Mucosa of stomach (tissue), 1 donor: ENCODE results near the gene SPRR2D.
"Not testable (repeated sequence)": the region's sequence is repeated elsewhere in the genome, so short reads cannot be mapped to it uniquely, and the experiment has no call there.

Source experiments
- H3K27me3 ChIP-seq: one replicate; pipeline ENCODE4 v1.7.0; 2013; ENCODE audit warnings: mild to moderate bottlenecking, low read length; ENCODE audit not compliant: control insufficient read depth, insufficient read depth
- H3K36me3 ChIP-seq: one replicate; pipeline ENCODE4 v1.7.0; 2013; ENCODE audit warnings: low read length; ENCODE audit not compliant: control insufficient read depth, insufficient read depth
- H3K4me1 ChIP-seq: one replicate; pipeline ENCODE4 v1.7.0; 2013; ENCODE audit warnings: mild to moderate bottlenecking, low read length; ENCODE audit not compliant: control insufficient read depth, insufficient read depth
- H3K4me3 ChIP-seq: one replicate; pipeline ENCODE4 v1.7.0; 2013; ENCODE audit warnings: low read length
- H3K9ac ChIP-seq: one replicate; pipeline ENCODE4 v1.7.0; 2013; ENCODE audit warnings: mild to moderate bottlenecking, low read length, moderate library complexity
- H3K9me3 ChIP-seq: one replicate; pipeline ENCODE4 v1.7.0; 2013; ENCODE audit warnings: mild to moderate bottlenecking, low read length, moderate library complexity; ENCODE audit not compliant: control insufficient read depth
- donor health status: Pancreatic carcinoma.

The SPRR2D gene

DNA sequence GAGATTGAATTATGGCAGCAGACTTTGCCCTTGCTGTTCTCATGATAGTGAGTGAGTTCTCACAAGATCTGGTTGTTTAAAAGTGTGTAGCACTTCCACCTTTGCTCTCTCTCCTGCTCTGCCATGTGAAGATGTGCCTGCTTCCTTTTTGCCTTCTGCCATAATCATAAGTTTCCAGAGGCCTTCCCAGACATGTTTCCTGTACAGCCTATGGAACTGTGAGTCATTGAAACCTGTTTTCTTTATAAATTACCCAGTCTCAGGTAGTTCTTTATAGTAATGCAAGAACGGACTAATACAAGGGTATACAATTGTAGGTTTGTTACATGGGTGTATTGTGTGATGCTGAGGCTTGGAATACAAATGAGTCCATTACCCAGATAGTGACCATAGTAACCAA lies 5.7 kb downstream of the SPRR2D start:
- Histone ChIP-seq H3K36me3 (no peaks in the 10 kb centered on the region), H3K27me3 (no peaks in the 10 kb centered on the region), H3K4me1 (no peaks in the 10 kb centered on the region), H3K9me3 (no peaks in the 10 kb centered on the region), H3K9ac (no peak overlapping the region), H3K4me3 (no peak overlapping the region)

DNA sequence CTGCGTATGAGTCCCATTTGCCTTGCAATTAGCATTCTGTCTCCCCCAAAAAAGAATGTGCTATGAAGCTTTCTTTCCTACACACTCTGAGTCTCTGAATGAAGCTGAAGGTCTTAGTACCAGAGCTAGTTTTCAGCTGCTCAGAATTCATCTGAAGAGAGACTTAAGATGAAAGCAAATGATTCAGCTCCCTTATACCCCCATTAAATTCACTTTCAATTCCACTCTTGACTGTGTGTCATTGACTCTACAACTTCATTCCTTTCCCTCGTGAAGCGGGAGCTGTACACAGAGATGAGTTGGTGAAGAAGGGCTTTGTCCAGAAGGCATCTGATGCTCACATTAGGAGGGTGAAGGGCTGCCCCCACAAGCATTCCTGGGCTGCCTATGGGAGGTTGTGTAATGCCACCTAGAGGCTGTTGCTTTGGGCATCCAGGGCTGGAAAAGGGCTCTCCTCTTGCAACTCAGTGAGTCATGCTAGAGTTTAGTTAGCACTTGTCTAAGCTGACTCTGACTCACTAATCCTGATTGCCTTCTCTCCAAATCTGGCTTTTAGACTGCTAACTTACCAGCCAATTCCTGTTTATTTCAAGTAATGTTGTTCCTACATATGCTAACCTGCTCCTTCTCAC lies 8.1 kb downstream of the SPRR2D start:
- Histone ChIP-seq H3K9me3 (no peaks in the 10 kb centered on the region), H3K9ac (no peak overlapping the region), H3K36me3 (no peaks in the 10 kb centered on the region), H3K27me3 (no peaks in the 10 kb centered on the region), H3K4me1 (no peaks in the 10 kb centered on the region), H3K4me3 (no peak overlapping the region)

DNA sequence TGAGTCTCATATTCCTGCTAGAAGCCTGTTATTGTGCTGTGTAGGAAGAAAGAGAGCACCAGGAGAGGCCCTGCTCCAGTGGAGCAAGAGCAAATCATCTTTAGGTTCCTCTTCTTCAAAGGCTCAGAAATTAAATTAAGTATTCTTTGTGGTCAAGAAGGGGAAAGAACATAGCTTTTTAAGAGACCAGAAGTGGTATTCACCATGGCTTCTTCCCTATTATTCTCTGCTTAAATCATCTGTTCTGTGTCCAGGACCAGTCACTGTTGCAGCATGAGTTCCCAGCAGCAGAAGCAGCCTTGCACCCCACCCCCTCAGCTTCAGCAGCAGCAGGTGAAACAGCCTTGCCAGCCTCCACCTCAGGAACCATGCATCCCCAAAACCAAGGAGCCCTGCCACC lies 8.8 kb downstream of the SPRR2D start:
- H3K27me3 ChIP-seq: no peaks in the 10 kb centered on the region
- H3K4me3 ChIP-seq: no peak overlapping the region

DNA sequence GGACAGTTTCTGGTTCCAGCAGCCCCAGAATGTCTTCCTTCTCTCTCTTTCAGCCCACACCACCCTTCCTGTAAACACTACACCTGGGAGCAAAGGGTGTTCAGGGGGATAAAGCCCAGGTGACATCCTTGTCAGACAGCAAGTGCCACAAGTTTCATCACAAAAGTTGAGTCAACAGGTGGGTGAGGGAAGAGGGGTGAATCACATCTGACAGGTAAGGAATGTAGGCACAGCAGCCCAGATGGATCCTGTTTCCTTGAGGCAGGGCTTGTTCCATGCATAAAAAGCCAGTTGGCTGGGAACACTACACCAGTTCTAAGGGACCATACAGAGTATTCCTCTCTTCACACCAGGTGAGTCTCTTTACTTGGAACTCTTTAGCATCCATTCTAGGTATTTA lies 10.0 kb downstream of the SPRR2D start, which contains the start of gene SPRR1B:
Gene SPRR1B, plus strand, starts transcription at position 309 of the 400 bp plus-strand sequence. CDS start 1,143 bp downstream, outside the sequence.
- no peak within 1 kb of the TSS for H3K4me3 ChIP-seq

More for the DNA sequence above, 8.8 kb downstream of the SPRR2D start:
- Histone ChIP-seq H3K4me1 (no peaks in the 10 kb centered on the region), H3K9me3 (no peaks in the 10 kb centered on the region), H3K9ac (no peak overlapping the region), H3K36me3 (no peaks in the 10 kb centered on the region)

DNA sequence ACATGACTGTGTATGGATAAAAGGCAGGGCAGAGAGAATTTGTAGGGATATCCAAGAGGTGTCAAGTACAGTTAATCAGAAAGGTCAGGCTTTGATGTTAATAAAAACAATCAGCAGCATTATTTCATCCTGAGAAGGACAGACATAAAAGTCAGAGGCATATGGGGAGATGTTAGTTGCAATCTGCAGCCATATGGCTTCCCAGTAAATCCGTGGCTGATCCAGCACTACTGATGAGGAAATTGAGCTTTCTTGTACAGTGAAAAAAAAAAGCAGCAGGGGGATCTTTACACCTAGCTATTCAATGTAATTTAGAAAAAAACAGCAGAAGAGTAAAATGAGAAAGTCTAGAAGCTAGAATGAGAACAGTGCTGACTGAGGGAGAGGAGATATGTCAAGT lies 12.2 kb downstream of the SPRR2D start:
- no peaks in the 10 kb centered on the region for H3K4me1 ChIP-seq
- H3K4me3 ChIP-seq: no peak overlapping the region
- H3K36me3 ChIP-seq: no peaks in the 10 kb centered on the region
- H3K9ac ChIP-seq: no peak overlapping the region
- no peaks in the 10 kb centered on the region for H3K27me3 ChIP-seq
- H3K9me3 ChIP-seq: no peaks in the 10 kb centered on the region

More for the DNA sequence above, 10.0 kb downstream of the SPRR2D start, which contains the start of gene SPRR1B:
- no peaks in the 10 kb centered on the region for H3K9me3 ChIP-seq
- no peak within 1 kb of the TSS for H3K9ac ChIP-seq
- no peaks in the 10 kb centered on the region for H3K4me1 ChIP-seq
- H3K27me3 ChIP-seq: no peaks in the 10 kb centered on the region
- no peaks in the 10 kb centered on the region for H3K36me3 ChIP-seq

DNA sequence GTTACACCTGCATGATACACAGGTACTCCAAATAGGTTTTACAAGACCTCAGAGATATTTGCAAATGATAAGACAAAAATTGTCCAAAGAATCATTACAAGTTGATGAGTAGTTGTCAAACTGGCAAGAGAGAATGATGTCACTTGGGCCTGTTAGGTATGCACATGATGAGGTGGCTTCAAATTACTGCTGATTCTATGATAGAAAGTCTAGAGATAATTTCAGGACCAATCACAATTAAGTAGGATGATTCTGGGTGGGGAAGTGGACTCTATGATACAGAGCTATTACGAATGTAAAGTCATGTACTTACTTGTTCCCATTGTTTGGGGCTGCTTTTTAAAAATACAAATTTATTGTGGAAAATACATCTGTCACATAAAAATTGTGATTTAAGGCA lies 15.1 kb downstream of the SPRR2D start:
- no peaks in the 10 kb centered on the region for H3K27me3 ChIP-seq
- H3K9me3 ChIP-seq: no peaks in the 10 kb centered on the region
- H3K4me3 ChIP-seq: no peak overlapping the region
- H3K9ac ChIP-seq: no peak overlapping the region
- H3K36me3 ChIP-seq: no peaks in the 10 kb centered on the region
- H3K4me1 ChIP-seq: no peaks in the 10 kb centered on the region

DNA sequence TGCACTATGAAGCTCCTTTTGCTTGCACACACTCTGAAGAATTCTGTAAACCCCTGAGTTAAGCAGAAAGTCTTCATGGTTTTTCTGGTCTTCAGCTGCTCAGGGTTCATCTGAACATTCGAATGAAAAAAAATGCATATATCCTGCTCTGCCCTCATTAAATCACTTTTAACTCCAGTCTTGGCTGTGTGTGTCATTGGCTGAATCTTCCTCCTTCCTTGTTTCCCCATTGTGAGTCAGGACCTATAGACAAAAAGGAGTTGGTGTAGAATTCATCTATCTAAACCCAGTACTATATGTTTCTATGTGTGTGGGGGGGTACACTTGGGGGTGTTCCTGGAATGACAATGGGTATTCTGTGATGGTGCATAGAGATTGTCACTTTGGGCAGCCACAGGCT lies 16.5 kb downstream of the SPRR2D start:
- H3K4me3 ChIP-seq: no peak overlapping the region
- H3K9me3 ChIP-seq: no peaks in the 10 kb centered on the region
- no peak overlapping the region for H3K9ac ChIP-seq
- no peaks in the 10 kb centered on the region for H3K36me3 ChIP-seq
- no peaks in the 10 kb centered on the region for H3K4me1 ChIP-seq
- H3K27me3 ChIP-seq: no peaks in the 10 kb centered on the region

DNA sequence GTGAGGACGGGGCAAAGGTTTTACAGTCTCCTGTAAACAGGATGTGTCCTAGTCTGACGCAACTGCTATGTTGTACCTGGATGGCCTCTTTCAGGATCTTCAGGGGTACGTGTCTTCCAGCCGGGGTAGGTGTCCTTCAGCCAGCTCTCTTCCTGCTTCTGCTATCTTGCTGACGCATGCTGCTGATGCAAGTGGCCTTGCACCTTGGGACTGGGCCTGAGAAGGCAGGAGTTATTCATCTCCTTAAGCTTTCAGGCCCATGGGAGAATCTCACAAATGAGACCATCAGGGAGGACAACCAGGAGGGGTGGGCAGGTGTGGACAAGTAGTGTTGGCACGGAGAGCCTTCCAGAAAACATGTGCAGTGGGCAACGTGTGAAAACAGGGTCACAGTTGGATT lies 17.8 kb downstream of the SPRR2D start:
- Histone ChIP-seq H3K9ac (no peak overlapping the region), H3K4me1 (no peaks in the 10 kb centered on the region), H3K36me3 (no peaks in the 10 kb centered on the region), H3K27me3 (no peaks in the 10 kb centered on the region), H3K9me3 (no peaks in the 10 kb centered on the region), H3K4me3 (no peak overlapping the region)

DNA sequence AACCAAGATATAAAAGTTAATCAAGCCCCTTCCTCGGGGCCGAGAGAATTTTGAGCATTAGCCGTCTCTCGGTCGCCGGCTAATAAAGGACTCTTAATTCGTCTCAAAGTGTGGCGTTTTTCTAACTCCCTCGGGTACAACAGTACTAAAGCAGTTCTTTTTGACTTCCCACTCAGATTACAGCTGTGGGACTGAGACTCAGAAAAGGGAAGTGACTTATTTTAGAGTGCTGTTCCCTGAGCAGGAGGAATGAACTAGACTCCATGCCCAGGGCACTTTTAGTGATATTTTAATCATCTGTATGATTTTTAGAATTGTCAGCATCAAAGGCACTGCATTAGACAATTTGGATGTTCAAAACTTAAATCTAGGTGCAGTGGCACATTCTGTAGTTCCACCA lies 18.6 kb downstream of the SPRR2D start:
- not testable (repeated sequence) for H3K27me3 ChIP-seq, H3K9ac ChIP-seq, H3K4me1 ChIP-seq, H3K36me3 ChIP-seq, H3K4me3 ChIP-seq, H3K9me3 ChIP-seq

DNA sequence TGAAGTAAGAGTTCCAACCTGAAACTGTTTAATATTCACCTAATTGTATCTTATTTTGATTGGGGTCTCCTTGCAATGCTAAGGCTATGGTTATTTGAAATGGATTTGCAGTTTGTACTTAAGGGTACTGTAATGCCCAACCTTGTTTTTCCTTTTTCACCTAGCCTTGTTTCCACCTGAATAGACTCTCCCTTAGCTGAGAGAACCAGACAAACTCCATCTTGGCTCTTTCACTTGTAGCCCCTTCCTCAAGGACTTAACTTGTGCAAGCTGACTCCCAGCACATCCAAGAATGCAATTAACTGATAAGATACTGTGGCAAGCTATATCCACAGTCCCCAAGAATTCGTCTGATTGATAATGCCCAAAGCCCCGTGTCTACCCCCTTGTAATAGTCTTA lies 19.1 kb downstream of the SPRR2D start:
- not testable (repeated sequence) for H3K4me1 ChIP-seq, H3K9me3 ChIP-seq, H3K9ac ChIP-seq, H3K27me3 ChIP-seq, H3K4me3 ChIP-seq, H3K36me3 ChIP-seq

DNA sequence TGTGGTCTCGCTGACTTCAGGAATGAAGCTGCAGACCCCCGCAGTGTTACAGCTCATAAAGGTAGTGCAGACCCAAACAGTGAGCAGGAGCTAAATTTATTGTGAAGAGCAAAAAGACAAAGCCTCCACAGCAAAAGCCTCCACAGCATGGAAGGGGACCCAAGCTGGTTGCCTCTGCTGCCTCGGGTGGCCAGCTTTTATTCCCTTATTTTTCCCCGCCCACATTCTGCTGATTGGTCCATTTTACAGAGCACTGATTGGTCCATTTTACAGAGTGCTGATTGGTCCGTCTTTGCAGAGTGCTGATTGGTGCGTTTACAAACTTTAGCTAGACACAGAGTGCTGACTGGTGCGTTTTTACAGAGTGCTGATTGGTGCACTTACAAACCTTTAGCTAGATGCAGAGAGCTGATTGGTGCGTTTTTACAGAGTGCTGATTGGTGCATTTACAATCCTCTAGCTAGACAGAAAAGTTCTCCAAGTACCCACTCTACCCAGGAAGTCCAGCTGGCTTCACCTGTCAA lies 29.6 kb downstream of the SPRR2D start:
- H3K27me3 ChIP-seq, H3K4me3 ChIP-seq, H3K4me1 ChIP-seq, H3K9me3 ChIP-seq, H3K36me3 ChIP-seq, H3K9ac ChIP-seq: not testable (repeated sequence)

DNA sequence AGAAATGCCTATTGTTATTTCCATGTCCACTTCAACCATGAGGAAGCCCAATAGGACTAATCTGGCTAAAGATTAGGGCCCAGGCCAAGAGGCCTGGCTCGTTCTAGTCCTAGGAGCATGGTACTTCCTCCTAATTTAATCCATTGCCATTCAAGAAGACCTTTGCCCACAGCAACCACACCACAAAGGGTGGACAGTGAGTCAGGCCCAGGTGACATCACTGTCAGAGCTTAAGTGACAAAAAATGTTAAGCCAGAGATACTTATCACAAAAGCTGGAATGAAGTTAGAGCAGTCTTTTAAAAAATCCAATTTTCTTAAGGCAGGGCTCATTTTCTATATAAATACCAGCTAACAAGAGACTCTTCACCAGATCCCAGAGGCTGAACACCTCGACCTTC lies 39.5 kb downstream of the SPRR2D start, which contains the start of gene SPRR3:
Gene SPRR3, plus strand, starts transcription at position 368 of the 400 bp plus-strand sequence. CDS start 1,272 bp downstream, outside the sequence.
- Histone ChIP-seq H3K4me3 (no peak within 1 kb of the TSS), H3K9me3 (no peaks in the 10 kb centered on the region), H3K9ac (no peak within 1 kb of the TSS), H3K4me1 (no peaks in the 10 kb centered on the region), H3K27me3 (peaks cover 5% of the 10 kb centered on the region), H3K36me3 (no peaks in the 10 kb centered on the region)

DNA sequence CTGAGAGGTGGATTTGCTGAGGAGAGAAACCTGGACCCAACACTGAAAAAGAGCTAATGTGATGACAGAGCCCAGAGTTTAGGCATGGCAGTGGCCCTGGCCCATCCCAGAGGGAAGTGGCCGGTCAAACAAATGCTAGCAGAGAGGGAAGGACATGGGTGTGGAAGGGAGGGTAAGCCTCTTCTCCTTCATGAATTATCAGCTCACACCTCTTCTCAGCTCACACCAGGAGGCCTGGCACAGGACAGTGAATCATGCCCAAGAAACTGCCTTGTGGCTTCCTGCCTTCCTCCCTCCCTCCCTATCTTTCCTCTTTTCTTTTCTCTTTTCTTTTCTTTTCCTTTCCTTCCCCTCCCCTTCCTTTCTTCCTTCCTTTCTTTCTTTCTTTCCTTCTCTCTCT lies 40.6 kb downstream of the SPRR2D start:
- no peak overlapping the region for H3K4me3 ChIP-seq
- H3K9me3 ChIP-seq: no peaks in the 10 kb centered on the region
- H3K36me3 ChIP-seq: no peaks in the 10 kb centered on the region
- no peak overlapping the region for H3K9ac ChIP-seq
- H3K27me3 ChIP-seq: peaks cover 5% of the 10 kb centered on the region
- H3K4me1 ChIP-seq: no peaks in the 10 kb centered on the region
